B cell (primary cell): ENCODE measurements around the gene WDR5.

Experiments used
- EZH2 ChIP-seq: IDR thresholded peaks from 2 replicates; pipeline ENCODE4 v1.6.1; 2012; ENCODE audit warnings: borderline replicate concordance, low read depth, mild to moderate bottlenecking, moderate library complexity, low read length; ENCODE audit not compliant: insufficient read depth, poor library complexity, severe bottlenecking
- TF ChIP-seq, protein P1 (sequence below): fragments of 200-600 bp; IDR thresholded peaks from one replicate; pipeline ENCODE4 v1.8.0; 2022; ENCODE audit warnings: antibody characterized with exemption, mild to moderate bottlenecking

DNA sequence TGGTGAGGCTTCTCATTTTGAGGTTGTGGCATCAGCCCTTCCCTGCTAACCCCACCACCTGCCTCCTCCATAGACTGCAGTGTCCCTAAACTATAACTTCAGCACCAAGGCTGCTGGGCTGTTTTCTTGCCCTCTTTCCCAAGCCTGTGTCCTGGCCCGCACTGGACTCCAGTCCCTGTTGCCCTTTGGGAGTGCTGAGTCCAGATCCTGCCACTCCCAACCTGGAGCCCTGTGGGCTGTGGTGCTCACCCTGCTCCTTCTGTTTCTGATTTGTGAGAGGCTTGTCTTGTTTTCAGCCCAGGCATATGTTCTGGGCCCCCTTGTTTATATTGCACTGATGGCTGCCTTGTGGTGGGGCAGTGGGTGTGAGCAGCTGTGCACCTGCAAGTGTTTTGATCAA, 68.2 kb downstream of the WDR5 start:
- TF ChIP-seq EZH2 = no peak
- TF ChIP-seq, protein P1, sequence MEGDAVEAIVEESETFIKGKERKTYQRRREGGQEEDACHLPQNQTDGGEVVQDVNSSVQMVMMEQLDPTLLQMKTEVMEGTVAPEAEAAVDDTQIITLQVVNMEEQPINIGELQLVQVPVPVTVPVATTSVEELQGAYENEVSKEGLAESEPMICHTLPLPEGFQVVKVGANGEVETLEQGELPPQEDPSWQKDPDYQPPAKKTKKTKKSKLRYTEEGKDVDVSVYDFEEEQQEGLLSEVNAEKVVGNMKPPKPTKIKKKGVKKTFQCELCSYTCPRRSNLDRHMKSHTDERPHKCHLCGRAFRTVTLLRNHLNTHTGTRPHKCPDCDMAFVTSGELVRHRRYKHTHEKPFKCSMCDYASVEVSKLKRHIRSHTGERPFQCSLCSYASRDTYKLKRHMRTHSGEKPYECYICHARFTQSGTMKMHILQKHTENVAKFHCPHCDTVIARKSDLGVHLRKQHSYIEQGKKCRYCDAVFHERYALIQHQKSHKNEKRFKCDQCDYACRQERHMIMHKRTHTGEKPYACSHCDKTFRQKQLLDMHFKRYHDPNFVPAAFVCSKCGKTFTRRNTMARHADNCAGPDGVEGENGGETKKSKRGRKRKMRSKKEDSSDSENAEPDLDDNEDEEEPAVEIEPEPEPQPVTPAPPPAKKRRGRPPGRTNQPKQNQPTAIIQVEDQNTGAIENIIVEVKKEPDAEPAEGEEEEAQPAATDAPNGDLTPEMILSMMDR = no peak
